HepG2 (cell line): ENCODE data around the gene GASK1A. TPM values are rescaled to one million over a fixed set of nuclear protein-coding genes. Genes with fewer than 3 reads are reported as not detected.

Experiments
- BCL6 ChIP-seq: IDR thresholded peaks from 2 replicates; pipeline ENCODE4 v1.6.1; 2016; ENCODE audit warnings: missing genetic modification reagents, missing compliant biosample characterization
- BRCA1 ChIP-seq: sonication (generic); formaldehyde crosslinking; IDR thresholded peaks from 2 replicates; pipeline ENCODE4 v1.4.0; 2020; ENCODE audit warnings: missing genetic modification reagents
- CBX2 ChIP-seq, 2 experiments: fragments of 200-600 bp in 1 of 2; sonication (generic); formaldehyde crosslinking in 1 of 2; IDR thresholded peaks; 2 replicates each; pipeline versions ENCODE4 v1.7.0 to v1.8.1; 2018 to 2022; ENCODE audit warnings: low read depth in 2 of 2, low read length in 1 of 2, mild to moderate bottlenecking in 1 of 2, missing genetic modification reagents in 1 of 2
- CCAR2 ChIP-seq: fragments of 200-400 bp; formaldehyde crosslinking; optimal IDR thresholded peaks from 2 replicates; pipeline ENCODE3; 2018; ENCODE audit warnings: low read depth, mild to moderate bottlenecking, low read length, moderate library complexity
- FOSL2 ChIP-seq: sonication (generic); formaldehyde crosslinking; IDR thresholded peaks from 2 replicates; pipeline ENCODE4 v1.4.0; 2020; ENCODE audit warnings: missing genetic modification reagents
- GLI4 ChIP-seq: sonication (generic); formaldehyde crosslinking; IDR thresholded peaks from 2 replicates; pipeline ENCODE4 v1.5.1; 2020; ENCODE audit warnings: missing genetic modification reagents, mild to moderate bottlenecking, moderate library complexity, borderline replicate concordance
- MXD3 ChIP-seq: IDR thresholded peaks from 2 replicates; pipeline ENCODE4 v1.6.1; 2016; ENCODE audit warnings: mild to moderate bottlenecking, missing biosample characterization, missing genetic modification reagents
- MYNN ChIP-seq: sonication (generic); formaldehyde crosslinking; IDR thresholded peaks from 2 replicates; pipeline ENCODE4 v1.4.0; 2020; ENCODE audit warnings: mild to moderate bottlenecking, low read depth, missing genetic modification reagents
- REXO4 ChIP-seq: sonication (generic); formaldehyde crosslinking; IDR thresholded peaks from 2 replicates; pipeline ENCODE4 v1.8.0; 2022; ENCODE audit warnings: missing genetic modification reagents, mild to moderate bottlenecking, borderline replicate concordance
- SALL1 ChIP-seq: sonication (generic); formaldehyde crosslinking; IDR thresholded peaks from 2 replicates; pipeline ENCODE4 v1.8.0; 2022; ENCODE audit warnings: mild to moderate bottlenecking, missing genetic modification reagents
- SALL2 ChIP-seq: sonication (generic); formaldehyde crosslinking; IDR thresholded peaks from 2 replicates; pipeline ENCODE4 v1.8.1; 2023; ENCODE audit warnings: mild to moderate bottlenecking, missing genetic modification reagents, inconsistent platforms
- SKI ChIP-seq: fragments of 450-650 bp; IDR thresholded peaks from one replicate; pipeline ENCODE4 v1.6.1; 2018; ENCODE audit warnings: mild to moderate bottlenecking; ENCODE audit not compliant: partially characterized antibody
- SMAD1 ChIP-seq: sonication (generic); formaldehyde crosslinking; IDR thresholded peaks from 2 replicates; pipeline ENCODE4 v1.4.0; 2020; ENCODE audit warnings: missing genetic modification reagents, low read depth, mild to moderate bottlenecking, borderline replicate concordance
- TEAD3 ChIP-seq: optimal IDR thresholded peaks from 2 replicates; pipeline ENCODE3; 2016; ENCODE audit warnings: borderline replicate concordance
- TRAFD1 ChIP-seq: sonication (generic); formaldehyde crosslinking; IDR thresholded peaks from 2 replicates; pipeline ENCODE4 v1.5.1; 2020; ENCODE audit warnings: missing genetic modification reagents, mild to moderate bottlenecking, borderline replicate concordance
- ZBTB25 ChIP-seq: IDR thresholded peaks from 2 replicates; pipeline ENCODE4 v1.6.1; 2018; ENCODE audit warnings: missing genetic modification reagents
- ZFY ChIP-seq: sonication (generic); formaldehyde crosslinking; IDR thresholded peaks from 2 replicates; pipeline ENCODE4 v1.4.0; 2020; ENCODE audit warnings: missing genetic modification reagents
- ZGPAT ChIP-seq: IDR thresholded peaks from 2 replicates; pipeline ENCODE4 v1.6.1; 2016; ENCODE audit warnings: mild to moderate bottlenecking
- ZNF232 ChIP-seq: sonication (generic); formaldehyde crosslinking; IDR thresholded peaks from 2 replicates; pipeline ENCODE4 v1.4.0; 2020; ENCODE audit warnings: missing genetic modification reagents, borderline replicate concordance
- ZNF414 ChIP-seq: sonication (generic); formaldehyde crosslinking; IDR thresholded peaks from 2 replicates; pipeline ENCODE4 v1.5.0; 2020; ENCODE audit warnings: missing genetic modification reagents
- ZNF501 ChIP-seq: sonication (generic); formaldehyde crosslinking; IDR thresholded peaks from 2 replicates; pipeline ENCODE4 v1.5.1; 2020; ENCODE audit warnings: mild to moderate bottlenecking, moderate library complexity, missing genetic modification reagents
- ZNF512 ChIP-seq: sonication (generic); formaldehyde crosslinking; IDR thresholded peaks from 2 replicates; pipeline ENCODE4 v1.4.0; 2020; ENCODE audit warnings: mild to moderate bottlenecking, missing genetic modification reagents
- ZNF720 ChIP-seq: sonication (generic); formaldehyde crosslinking; IDR thresholded peaks from 2 replicates; pipeline ENCODE4 v1.4.0; 2020; ENCODE audit warnings: missing genetic modification reagents
- ZSCAN21 ChIP-seq: sonication (generic); formaldehyde crosslinking; IDR thresholded peaks from 2 replicates; pipeline ENCODE4 v1.8.0; 2022; ENCODE audit warnings: mild to moderate bottlenecking, missing genetic modification reagents, moderate library complexity, borderline replicate concordance
- polyA plus RNA-seq, 8 experiments: library from polyadenylated mRNA; depleted of rRNA in 3 of 8; stranded (reverse) in 7 of 8; unstranded in 1 of 8; fragments of >200 nt; fragmentation: Illumina TruSeq in 4 of 8; extraction: Trizol in 4 of 8; gene quantifications; 2 replicates each; pipeline versions ENCODE4 v1.2.1 to v1.2.3, GENCODE V29; 2011 to 2016; ENCODE audit warnings: low read depth in 4 of 8, missing spikeins in 1 of 8, mixed read lengths in 1 of 8; ENCODE audit not compliant: insufficient read depth in 1 of 8
- total RNA-seq, 5 experiments: library from RNA; depleted of rRNA; stranded (reverse); fragments of >200 nt; fragmentation: Illumina TruSeq; extraction: Trizol; gene quantifications; 2 replicates each; pipeline ENCODE4 v1.2.3, GENCODE V29; 2016; ENCODE audit warnings: low read depth in 1 of 5

Gene GASK1A
- total and polyA plus RNA-seq, 2 of the 13 experiments (the other 11 are each of a cell fraction or from before 2014, with no cell fraction given): not detected

- TF ChIP-seq ZGPAT (CRISPR knock-in tag): peak; percentile 39; the same call in 1 of the 2 replicates
- TF ChIP-seq REXO4: no peak
- 0 out of 2 replicates have a peak, but pooled peaks have one; percentile 18 for TF ChIP-seq ZFY (CRISPR knock-in tag)
- no peak for TF ChIP-seq ZSCAN21
- TF ChIP-seq SMAD1 (CRISPR knock-in tag): no peak
- TF ChIP-seq ZNF232 (CRISPR knock-in tag): no peak
- TF ChIP-seq ZBTB25 (CRISPR knock-in tag): no peak
- TF ChIP-seq MYNN (CRISPR knock-in tag): no peak
- TF ChIP-seq SKI: peak; percentile 55
- TF ChIP-seq ZNF414 (CRISPR knock-in tag): no peak
- no peak for TF ChIP-seq CCAR2
- peak; percentile 84 for TF ChIP-seq TEAD3 (CRISPR knock-in tag)
- no peak for TF ChIP-seq CBX2 (IDR thresholded peaks at IDR 0.05; ENCODE audit: low read depth, low read length)
- TF ChIP-seq CBX2 (CRISPR knock-in tag; IDR thresholded peaks at IDR 0.05; ENCODE audit: low read depth): no peak
- TF ChIP-seq FOSL2 (CRISPR knock-in tag): 0 out of 2 replicates have a peak, but pooled peaks have one; percentile 25
- TF ChIP-seq BCL6 (CRISPR knock-in tag): peak; percentile 71; the same call in 1 of the 2 replicates
- TF ChIP-seq BRCA1 (CRISPR knock-in tag): no peak
- TF ChIP-seq ZNF720 (CRISPR knock-in tag): no peak
- no peak for TF ChIP-seq ZNF512 (CRISPR knock-in tag)
- peak; percentile 86 for TF ChIP-seq SALL1
- no peak for TF ChIP-seq TRAFD1 (CRISPR knock-in tag)
- TF ChIP-seq SALL2 (CRISPR knock-in tag): no peak
- TF ChIP-seq ZNF501 (CRISPR knock-in tag): peak; percentile 35; the same call in 1 of the 2 replicates
- no peak for TF ChIP-seq GLI4
- TF ChIP-seq MXD3 (CRISPR knock-in tag): no peak
These were observed 22.0 kb downstream of the GASK1A start (continued) for GRCh38 chr3:43001094-43001553.
